CD4-positive, alpha-beta T cell treated with Interleukin-10 for 1 hour (primary cell): ENCODE results near the gene KLHL35.
"Not testable (repeated sequence)": the region's sequence is repeated elsewhere in the genome, so short reads cannot be mapped to it uniquely, and the experiment has no call there.

Source experiments
- DNase-seq: peaks from one replicate; pipeline ENCODE4 v3.0.0-alpha.2; 2020

KLHL35 gene

DNA sequence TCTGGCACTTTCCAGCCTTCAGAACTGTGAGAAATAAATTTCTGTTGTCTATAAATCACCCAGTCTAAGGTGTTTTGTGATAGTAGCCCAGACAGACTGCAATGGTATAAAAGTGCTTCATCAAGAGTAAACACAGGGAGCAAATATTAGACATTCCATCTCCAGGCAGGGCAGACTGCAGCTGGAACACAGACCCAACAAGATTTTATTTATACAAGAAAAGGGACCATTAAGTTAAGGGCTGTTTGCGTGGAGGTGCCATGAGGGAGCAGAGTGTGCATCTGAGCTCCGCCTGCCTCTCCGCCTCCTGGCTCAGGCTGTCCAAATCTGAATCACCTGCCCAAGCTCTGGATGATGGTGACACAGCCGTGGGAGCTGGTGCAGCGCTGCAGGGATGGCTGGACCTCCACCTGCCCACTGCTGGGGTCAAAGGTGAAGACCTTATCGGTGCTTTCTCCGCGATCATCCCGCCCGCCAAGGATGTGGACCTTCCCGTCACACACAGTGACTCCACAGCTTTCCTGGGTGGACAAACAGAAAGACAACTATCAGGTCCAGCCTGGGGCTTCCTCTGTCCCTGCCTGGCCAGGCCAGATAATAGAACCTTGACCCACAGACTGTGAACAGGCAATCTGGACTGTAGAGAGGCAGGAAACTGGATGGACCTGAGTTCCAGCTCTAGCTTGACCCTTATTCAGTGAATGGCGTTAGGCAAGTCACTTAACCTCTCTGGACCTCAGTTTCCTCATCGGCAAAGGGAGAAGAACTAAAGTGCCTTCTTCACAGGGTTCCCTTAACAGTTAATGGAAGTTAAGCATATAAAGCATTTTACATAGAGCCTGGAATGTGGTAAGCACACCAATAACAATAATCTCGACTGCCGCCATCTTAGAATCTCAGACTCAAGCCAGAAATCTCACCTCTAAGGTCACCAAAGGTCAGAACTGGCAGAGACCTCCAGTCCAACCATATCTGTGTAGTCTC is 10.5 kb downstream of the KLHL35 start:
- DNase-seq = no peak

DNA sequence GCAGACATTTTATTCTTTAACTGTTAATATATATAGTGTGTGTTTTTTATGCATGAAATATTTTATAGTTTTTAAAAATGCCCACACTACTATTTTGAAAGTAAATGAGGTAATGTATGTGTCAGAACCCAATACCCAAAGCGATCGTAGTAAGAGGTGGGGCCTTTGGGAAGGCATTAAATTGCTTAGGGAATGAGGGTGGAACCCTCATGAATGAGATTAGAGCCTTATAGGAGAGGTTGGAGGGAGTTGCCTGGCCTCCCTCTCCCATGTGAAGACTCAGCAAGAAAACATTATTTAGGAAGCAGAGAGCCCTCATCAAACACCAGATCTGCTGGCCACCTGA is 11.1 kb downstream of the KLHL35 start:
- no peak for DNase-seq

DNA sequence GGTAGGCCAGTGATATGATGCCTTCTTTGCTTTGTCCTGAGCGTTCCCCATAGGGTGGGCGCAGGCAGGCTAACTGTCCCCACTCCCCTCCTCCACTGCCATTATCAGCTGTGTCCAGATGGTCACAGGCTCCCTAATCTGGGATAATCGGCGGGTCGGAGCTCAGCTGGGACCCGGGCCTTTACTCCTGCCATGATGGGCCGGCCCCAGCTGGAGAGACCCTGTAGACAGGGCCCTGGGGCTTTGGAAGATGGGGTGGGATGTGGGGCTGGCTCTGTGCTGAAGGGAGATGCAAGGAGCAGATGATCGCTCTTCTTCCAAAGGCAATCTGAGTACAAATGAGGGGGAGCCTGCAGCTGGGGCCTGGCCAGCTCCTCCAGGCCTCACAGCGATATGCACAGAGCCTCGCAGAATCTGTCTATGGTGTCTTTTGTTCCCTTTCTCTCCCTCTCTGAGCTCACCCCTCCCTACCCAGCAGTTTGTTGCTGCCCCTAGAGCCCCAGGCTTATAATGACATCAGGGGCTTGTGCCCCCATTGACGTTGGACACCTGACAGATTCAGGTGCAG is 11.9 kb downstream of the KLHL35 start:
- DNase-seq = no peak

DNA sequence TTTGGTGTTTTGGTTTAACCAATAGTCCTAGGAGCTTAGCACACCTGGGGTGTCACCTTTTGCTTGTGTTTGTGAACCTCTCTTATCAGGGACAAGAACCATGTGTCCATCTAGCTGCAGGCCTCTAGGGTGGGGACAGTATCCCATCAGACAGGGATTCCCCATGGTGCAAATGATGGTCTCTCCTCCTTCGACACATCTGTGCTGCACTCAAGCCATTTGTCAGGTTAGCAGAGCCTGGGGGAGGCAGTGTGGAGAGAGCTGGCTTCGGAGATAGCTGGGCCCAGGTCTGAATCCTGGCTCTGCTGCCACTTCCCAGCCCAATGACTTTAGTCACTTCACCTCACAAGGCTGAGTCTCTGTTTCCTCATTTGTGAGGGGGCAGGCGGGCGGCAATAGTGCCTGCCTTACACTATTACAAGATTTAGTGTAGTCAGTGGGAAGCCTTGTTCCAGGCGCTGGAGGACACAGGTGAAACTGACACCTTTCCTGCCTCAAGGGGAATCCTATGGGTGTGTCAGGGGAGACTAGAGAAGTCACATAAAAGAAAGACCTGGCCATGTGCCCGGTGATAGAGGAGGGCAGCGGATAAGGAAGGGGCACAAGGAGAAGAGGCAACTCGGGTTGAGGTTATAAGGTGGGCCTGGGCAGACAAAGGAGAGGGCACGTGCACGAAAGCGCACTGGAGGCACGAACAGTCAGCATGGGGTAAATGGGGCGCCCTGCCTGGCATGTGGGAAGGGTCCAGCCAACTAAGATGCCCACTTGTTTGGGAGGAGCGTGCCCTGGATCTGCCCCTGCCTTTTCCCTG is 12.6 kb downstream of the KLHL35 start:
- DNase-seq = no peak

DNA sequence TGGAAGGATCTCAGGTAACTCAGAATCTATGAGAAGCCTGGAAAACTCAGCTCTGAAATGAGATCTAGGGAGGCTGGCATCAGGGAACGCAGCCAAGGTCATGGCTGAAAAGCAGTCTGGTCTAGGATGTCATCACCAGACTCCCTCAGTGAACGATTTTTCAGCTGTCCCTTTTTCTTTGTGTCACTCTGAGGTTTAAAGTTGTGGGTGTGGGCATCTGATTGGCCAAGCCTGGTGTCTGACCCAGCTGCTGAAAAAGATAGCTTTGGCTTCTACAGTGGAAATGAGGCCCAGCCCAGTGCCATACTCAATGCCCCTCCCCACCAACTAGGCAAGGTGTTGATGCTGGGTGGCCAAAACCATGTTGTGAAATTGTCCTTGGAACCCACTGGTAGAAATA is 19.1 kb downstream of the KLHL35 start:
- DNase-seq = no peak

DNA sequence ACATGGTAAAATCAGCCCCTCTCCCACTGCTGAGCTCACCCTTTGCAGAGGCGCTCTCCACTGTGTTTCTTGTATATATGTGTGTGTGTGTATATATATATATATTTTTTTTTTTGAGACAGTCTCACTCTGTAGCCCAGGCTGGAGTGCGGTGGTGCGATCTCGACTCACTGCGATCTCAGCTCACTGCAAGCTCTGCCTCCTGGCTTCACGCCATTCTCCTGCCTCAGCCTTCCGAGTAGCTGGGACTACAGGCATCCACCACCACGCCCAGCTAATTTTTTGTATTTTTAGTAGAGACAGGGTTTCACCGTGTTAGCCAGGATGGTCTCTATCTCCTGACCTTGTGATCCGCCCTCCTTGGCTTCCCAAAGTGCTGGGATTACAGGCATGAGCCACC is 19.9 kb downstream of the KLHL35 start:
- DNase-seq = not testable (repeated sequence)

DNA sequence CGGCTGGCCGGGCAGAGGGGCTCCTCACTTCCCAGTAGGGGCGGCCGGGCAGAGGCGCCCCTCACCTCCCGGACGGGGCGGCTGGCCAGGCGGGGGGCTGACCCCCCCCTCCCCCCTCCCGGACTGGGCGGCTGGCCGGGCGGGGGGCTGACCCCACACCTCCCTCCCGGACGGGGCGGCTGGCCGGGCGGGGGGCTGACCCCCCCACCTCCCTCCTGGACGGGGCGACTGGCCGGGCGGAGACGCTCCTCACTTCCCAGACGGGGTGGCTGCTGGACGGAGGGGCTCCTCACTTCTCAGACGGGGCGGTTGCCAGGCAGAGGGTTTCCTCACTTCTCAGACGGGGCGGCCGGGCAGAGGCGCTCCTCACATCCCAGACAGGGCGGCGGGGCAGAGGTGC is 23.0 kb downstream of the KLHL35 start:
- DNase-seq = not testable (repeated sequence)

DNA sequence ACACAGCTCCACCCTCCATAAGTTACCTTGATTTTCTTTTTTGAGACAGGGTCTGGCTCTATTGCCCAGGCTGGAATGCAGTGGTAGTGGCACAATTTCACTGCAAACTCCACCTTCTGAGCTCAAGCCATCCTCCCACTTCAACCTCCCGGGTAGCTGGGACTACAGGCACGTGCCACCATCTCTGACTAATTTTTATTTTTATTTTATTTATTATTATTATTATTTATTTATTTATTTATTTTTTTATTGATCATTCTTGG is 24.1 kb downstream of the KLHL35 start:
- DNase-seq = no peak

DNA sequence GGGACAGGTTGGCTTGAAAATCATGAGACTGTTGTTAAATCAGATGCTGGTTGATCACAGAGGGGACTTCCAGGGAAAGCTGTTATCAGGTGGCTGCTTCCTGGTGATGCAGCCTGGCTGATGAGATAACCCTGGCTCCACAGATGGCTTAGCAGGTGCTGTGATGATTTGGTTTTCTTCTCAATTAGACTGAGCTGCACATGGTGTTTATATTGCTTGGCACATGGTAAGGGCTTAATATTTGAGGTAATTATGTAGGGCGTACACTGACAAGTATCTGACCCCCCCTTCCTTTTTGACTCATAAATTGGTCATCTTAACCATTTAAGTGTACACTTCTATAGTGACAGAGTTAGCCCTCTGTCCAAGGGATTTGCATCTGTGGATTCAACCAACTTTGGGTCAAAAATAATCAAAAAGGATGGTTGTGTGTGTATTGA is 26.6 kb downstream of the KLHL35 start:
- no peak for DNase-seq

DNA sequence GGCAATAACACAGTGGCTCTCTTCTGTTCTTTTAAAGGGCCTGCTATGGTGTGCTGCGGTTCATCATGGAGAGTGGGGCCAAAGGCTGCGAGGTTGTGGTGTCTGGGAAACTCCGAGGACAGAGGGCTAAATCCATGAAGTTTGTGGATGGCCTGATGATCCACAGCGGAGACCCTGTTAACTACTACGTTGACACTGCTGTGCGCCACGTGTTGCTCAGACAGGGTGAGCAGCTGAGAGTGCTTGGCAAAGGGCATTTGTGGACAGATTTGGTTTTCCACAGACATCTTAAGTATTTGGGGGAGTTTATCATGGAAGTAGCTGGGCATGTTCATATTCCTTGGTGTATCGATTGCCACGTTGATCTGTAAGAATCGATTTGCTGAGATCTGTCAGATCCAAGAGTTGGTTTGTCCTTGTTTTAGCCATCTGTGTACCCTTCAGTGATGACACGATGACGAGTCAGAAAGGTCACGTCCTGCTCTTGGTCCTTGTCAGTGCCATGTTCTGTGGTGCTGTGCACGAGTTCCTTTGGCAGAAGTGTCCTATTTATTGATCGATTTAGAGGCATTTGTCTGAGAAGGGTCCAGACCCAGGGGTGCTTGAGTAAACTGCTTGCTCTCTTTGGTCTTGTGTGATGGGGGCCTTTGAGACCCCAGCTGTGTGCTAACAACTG is 28.9 kb downstream of the KLHL35 start:
- DNase-seq = no peak

DNA sequence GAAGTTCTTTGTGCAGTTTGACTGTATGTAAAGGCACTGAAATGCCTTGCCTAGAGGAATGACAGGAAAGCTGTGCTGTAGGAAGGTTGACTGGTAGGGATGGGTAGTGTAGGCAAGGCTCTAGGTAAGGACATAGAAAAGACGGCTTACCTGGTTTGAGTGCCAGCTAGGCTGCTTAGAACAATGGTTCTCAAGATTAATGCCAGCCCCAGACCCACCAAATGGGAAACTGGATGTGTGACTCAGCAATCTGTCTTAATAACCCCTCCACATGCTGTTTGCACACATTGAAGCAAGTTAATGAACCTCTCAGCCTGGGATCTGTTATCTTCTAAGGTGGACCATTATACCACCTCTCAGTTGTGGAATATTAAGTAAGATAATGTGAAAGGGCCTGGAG is 30.0 kb downstream of the KLHL35 start:
- DNase-seq = no peak

DNA sequence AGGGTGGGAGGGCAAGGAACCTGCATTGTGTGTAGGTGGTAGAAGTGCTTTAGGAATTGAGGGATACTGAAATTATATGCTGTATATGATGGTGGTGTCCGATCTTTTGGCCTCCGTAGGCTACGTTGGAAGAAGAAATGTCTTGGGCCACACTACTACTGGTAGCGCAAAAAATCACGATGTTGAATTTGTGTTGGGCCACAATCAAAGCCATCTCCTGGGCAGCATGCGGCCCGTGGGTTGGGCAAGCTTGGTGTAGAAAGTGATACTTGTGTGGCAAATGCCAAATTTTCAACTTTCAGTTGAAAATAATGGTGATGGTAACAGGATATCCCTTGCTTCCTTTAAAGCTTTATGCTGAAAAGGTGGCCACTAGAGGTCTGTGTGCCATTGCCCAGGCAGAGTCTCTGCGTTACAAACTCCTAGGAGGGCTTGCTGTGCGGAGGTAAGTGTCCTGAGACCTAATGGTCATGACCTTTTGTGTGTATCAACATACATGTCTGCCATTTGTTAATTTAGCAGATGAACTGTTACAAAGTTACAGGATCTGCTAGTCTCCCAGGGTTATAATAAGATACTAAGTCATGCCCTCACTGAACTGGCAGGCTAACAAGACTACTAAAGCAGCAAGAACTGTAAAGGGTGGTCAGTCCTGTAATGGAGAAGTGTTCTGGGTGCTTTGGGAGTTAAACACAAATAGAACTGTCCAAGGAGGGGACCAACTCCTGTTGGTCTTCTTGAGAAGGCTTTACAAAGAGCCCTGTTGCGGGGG is 30.8 kb downstream of the KLHL35 start:
- no peak for DNase-seq

DNA sequence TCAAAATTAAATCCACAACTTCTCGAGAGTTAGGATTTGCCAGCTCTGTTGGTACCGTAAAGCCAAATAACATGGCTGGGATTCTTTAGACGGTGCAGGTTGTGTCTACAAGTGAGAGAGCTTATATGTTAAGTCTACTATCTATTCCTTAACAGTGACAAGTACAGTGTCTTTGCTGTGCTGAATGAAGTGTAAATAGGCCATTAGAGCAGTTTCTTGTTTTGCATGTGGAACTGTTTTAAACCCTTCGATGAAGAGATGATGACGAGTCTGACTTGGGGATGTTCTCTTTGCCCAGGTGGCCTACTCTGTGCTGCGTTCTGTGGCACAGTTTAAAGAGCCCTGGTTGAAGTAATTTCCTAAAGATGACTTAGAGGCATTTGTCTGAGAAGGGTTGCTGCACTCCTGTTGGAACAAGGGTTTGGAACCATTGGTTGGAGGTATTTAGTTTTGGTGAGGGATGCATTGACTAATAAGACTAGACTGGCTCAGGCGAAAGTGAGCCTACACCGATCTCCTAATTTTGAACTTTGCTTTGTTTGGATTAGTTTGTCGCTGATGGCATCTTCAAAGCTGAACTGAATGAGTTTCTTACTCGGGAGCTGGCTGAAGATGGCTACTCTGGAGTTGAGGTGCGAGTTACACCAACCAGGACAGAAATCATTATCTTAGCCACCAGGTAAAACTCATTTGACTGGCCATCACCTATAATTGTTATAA is 32.7 kb downstream of the KLHL35 start:
- peak; percentile 34 for DNase-seq

DNA sequence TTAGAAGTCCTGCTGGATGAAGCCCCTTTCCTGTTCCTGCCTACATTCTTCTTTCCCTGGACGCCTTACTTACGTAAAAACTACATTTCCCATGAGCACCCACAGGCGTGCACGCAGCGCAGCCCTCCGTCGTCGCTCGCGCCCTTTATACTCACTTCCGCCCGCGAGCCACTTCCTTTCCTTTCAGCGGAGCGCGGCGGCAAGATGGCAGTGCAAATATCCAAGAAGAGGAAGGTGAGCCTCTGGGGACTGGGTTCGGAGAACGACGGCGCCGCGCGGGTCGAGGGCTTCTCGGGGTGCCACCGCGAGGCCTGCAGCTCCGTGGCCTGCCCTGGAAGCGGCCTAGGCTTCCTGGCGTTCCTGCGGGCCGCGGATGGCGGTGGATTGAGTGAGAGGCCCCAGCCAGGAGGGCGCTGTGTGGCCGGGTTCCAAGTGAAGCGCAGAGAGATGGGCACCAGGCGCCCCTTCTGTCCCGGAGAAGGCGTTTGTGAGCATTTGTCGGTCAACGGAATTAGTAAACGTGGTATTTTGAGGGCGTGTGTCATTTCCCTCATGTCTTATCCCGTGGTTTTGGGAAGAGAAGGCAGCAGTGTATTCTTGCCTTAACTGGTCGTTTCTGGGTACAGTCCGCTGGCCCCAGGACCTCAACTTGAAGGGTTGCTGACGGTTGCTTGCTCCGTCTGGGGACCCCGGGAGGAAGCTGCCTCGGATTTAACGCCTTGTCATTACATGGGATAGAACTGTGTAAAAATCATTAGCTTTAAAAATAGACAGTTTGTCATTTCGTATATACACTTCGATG is 33.5 kb downstream of the KLHL35 start, which contains the start of gene RPS3:
Gene RPS3, plus strand, starts transcription at position 175 of the 802 bp plus-strand sequence. Its CDS starts 30 bp downstream, at position 205.
- DNase-seq = peak; percentile 90

DNA sequence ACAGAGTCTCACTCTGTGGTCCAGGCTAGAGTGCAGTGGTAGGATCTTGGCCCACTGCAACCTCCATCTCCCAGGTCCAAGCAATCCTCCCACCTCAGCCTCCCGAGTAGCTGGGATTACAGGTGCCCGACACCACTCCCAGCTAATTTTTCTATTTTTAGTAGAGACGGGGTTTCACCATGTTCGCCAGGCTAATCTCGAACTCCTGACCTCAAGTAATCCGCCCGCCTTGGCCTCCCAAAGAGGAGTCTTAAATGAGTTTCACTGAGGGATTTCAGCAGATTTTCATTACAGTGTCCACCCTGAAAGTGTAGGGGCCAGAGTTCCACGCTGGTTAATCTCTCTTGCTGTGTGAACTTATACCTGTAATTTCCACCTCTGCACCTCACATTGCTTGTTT is 34.1 kb downstream of the KLHL35 start:
- DNase-seq = no peak

DNA sequence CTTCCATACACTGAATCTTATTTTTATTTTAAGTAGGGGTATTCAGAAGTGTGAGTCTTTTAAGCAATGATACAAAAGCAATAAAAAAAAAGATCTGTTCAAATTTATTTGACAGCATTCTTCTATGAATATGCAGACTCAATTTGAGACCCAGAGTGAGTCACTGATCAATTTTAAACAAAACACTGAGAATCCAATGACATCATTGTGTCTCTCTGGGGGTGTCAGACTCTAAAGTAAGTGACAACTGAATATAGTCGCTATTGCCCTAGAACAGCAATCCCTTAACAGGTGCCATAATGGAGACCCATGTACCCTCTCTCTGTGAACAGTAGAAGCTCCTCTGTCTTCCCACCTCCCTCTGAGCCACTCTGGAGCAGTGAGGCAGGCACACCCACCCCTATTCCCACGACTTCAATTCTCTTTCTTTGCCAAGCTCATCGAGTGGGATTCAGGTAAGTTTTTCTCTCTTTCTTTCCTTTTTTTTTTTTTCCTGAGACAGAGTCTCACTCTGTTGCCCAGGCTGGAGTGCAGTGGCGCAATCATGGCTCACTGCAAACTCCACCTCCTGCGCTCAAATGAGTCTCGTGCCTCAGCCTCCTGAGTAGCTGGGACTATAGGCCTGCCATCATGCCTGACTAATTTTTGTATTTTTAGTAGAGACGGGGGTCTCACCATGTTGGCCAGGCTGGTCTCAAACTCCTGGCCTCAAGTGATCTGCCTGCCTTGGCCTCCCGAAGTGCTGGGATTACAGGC is 38.7 kb downstream of the KLHL35 start:
- no peak for DNase-seq

DNA sequence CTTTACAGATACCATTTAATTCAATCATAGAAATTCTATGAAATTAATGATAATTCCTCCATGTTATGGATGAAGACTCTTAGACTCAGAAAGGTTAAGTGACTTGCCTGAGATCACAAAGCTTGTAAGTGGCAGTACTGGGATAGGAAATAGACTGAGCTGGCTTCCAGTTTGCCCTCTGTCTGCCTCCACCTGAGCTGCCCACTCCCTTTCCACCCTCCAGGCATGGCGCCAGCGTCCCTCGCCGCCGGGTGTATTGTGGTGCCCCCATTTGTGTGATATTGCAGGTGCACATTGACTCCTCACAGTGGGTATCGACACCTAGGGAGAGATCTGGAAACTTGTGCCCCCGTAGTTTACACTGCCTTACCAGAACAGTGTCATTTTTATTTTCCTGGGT is 43.1 kb downstream of the KLHL35 start:
- no peak for DNase-seq

DNA sequence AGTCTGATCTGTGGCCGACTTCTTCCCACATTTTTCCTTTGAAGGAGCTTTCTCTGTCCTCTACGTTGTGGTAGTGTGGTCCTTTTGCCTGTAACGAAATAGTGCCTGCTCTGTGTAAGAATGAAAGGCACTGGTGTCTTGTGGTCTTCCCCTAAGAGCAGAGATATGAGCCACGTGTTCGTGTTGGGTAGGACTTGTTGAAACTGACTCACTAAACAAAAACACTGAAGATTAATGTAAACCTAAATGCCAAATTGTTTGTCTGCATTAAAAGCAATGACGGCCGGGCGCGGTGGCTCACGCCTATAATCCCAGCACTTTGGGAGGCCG is 43.8 kb downstream of the KLHL35 start:
- DNase-seq = no peak

DNA sequence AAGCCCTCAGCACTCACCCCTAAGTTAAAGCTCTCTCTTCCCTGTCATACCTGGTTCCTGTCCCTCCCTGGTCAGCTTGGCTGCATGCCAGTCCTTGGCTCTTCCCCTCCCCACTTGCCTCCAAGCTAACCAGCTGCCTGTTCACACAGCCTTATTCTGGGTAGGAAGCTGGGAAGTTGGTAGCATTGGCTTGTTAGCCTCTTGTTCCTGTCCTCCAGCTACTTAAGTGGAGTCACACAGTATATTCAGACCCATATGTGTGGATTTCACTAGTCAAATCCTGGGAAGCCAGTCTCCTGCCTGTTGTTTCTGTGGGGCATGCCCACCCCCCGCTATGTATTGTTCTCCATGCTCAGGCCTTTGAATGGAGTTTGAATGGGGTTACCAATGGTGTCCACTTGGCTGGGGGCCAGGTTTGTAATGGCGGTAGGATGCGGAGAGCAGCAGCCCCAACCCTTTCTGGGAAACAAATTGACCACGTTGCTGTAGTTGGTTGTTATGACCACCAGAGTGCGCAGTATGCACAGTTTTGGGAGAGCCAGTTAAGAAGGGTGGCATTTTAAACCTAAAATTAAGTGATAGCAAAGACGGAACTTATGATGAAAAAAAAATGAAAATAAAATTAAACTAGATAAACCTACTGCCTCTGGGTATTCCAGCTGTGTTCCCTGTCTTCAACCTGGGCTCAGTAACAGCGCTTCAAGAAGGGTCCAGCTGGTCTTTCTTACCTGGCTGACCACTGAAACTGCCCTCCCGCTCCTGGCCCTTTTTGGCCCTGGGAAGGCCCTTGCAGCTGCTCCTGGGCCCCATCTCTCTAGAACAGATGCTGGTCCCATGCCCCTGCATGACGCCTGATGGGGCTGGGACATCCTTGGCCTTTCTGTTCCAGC is 44.4 kb downstream of the KLHL35 start:
- DNase-seq = peak; percentile 85
